Body of pancreas (tissue), 4 donors: ENCODE measurements around the gene ARHGAP15.

ENCODE experiments used
- CTCF ChIP-seq, 7 experiments: fragments of 450-650 bp in 4 of 7; fragments of 200-600 bp in 3 of 7; sonication (generic) in 3 of 7; IDR thresholded peaks; one replicate each; pipeline ENCODE4 v1.5.1; 2016 to 2019; ENCODE audit warnings: antibody characterized with exemption in 7 of 7
- POLR2A ChIP-seq, 3 donors: fragments of 450-650 bp; IDR thresholded peaks; one replicate each; pipeline ENCODE4 v1.6.1; 2016; ENCODE audit warnings: antibody characterized with exemption in 3 of 3, mild to moderate bottlenecking in 2 of 3

- TF ChIP-seq CTCF (IDR thresholded peaks at IDR 0.05) = no peak
- TF ChIP-seq POLR2A (IDR thresholded peaks at IDR 0.05) = no peak
Measured at GRCh38 chr2:143744114-143744513, 614.9 kb downstream of the ARHGAP15 start.
